ENCODE measurements around the gene KATNBL1.

DNA sequence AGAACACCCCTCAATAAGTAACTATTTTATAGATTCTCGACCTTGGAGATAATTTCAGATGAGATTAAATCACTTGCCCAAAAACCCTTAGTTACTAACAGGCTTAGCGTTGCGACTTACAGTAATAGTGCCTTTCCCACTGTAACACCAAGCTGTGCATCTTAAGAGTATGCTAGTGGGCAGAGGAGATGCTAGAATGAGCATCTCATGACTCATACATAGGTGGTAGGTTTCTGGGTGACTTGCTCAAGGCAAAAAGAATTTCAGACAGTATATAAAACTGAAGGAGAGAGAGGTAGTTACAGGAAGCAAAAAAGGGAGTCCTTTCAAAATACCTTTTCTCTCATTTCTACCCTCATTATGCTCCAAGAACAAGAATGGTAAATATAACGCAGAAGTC, 3.9 kb downstream of the KATNBL1 start:
- TF ChIP-seq CTCF (IDR thresholded peaks at IDR 0.05) (no peak), TCF7L2 (IDR thresholded peaks at IDR 0.05; ENCODE audit: low read depth, low read length) (no peak)
- TF ChIP-seq, protein P1, sequence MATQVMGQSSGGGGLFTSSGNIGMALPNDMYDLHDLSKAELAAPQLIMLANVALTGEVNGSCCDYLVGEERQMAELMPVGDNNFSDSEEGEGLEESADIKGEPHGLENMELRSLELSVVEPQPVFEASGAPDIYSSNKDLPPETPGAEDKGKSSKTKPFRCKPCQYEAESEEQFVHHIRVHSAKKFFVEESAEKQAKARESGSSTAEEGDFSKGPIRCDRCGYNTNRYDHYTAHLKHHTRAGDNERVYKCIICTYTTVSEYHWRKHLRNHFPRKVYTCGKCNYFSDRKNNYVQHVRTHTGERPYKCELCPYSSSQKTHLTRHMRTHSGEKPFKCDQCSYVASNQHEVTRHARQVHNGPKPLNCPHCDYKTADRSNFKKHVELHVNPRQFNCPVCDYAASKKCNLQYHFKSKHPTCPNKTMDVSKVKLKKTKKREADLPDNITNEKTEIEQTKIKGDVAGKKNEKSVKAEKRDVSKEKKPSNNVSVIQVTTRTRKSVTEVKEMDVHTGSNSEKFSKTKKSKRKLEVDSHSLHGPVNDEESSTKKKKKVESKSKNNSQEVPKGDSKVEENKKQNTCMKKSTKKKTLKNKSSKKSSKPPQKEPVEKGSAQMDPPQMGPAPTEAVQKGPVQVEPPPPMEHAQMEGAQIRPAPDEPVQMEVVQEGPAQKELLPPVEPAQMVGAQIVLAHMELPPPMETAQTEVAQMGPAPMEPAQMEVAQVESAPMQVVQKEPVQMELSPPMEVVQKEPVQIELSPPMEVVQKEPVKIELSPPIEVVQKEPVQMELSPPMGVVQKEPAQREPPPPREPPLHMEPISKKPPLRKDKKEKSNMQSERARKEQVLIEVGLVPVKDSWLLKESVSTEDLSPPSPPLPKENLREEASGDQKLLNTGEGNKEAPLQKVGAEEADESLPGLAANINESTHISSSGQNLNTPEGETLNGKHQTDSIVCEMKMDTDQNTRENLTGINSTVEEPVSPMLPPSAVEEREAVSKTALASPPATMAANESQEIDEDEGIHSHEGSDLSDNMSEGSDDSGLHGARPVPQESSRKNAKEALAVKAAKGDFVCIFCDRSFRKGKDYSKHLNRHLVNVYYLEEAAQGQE (IDR thresholded peaks at IDR 0.05; ENCODE audit: insufficient read depth in 1 of 2, low read depth in 2 of 2, low read length in 1 of 2): no peak

Measured in Panc1 (cell line).